HEK293 (cell line): ENCODE measurements around the gene CHMP1A.
"Not testable (repeated sequence)": the region's sequence is repeated elsewhere in the genome, so short reads cannot be mapped to it uniquely, and the experiment has no call there.

Experiments used
- CTCF ChIA-PET: fragments of 350-600 bp; formaldehyde crosslinking; extraction: SDS; loops from one replicate; lab custom pipeline; 2021; ENCODE audit warnings: antibody characterized with exemption; lab: Yijun Ruan, JAX
- POLR2A ChIA-PET: fragments of 300-600 bp; formaldehyde crosslinking; extraction: SDS; loops from one replicate; lab custom pipeline; 2020; ENCODE audit warnings: antibody characterized with exemption, inconsistent platforms; lab: Yijun Ruan, JAX
- H3K27ac ChIP-seq: fragments of 200-500 bp; sonication (Bioruptor generic); 2 replicates; pipeline ENCODE4 v1.5.1; 2014; ENCODE audit warnings: low read depth, low read length, control low read depth, inconsistent platforms; ENCODE audit errors: extremely low read depth
- H3K36me3 ChIP-seq, 2 experiments: fragments of 200-500 bp in 1 of 2; sonication (Bioruptor generic) in 1 of 2; 1 replicate in 1 of 2; 2 replicates in 1 of 2; pipeline ENCODE4 v1.5.1; 2014 to 2017; ENCODE audit warnings: inconsistent platforms in 2 of 2, low read length in 2 of 2; ENCODE audit not compliant: control insufficient read depth in 2 of 2, insufficient read depth in 1 of 2
- H3K4me1 ChIP-seq: fragments of 200-500 bp; sonication (Bioruptor generic); 2 replicates; pipeline ENCODE4 v1.5.1; 2014; ENCODE audit warnings: mild to moderate bottlenecking, low read length, inconsistent platforms; ENCODE audit not compliant: control insufficient read depth, insufficient read depth
- H3K4me3 ChIP-seq: 2 replicates; pipeline ENCODE4 v1.5.1; 2011; ENCODE audit warnings: low read depth, mild to moderate bottlenecking, control low read depth, low read length, moderate library complexity
- H3K9me3 ChIP-seq: fragments of 200-500 bp; sonication (Bioruptor generic); 2 replicates; pipeline ENCODE4 v1.5.1; 2014; ENCODE audit warnings: low read depth, low read length, inconsistent platforms; ENCODE audit not compliant: control insufficient read depth, insufficient read depth
- BCL11A ChIP-seq: fragments of 450-650 bp; formaldehyde crosslinking; IDR thresholded peaks from 2 replicates; pipeline ENCODE4 v1.5.1; 2016; ENCODE audit warnings: low read depth, missing biosample characterization, missing genetic modification characterization
- CTCF ChIP-seq: fragments of 450-650 bp; formaldehyde crosslinking; IDR thresholded peaks from 2 replicates; pipeline ENCODE4 v1.5.1; 2016; ENCODE audit warnings: missing biosample characterization, missing genetic modification characterization
- EGR2 ChIP-seq: fragments of 450-650 bp; formaldehyde crosslinking; IDR thresholded peaks from 2 replicates; pipeline ENCODE4 v1.5.1; 2016; ENCODE audit warnings: low read depth, missing biosample characterization, missing genetic modification characterization
- GLIS1 ChIP-seq: fragments of 450-650 bp; formaldehyde crosslinking; IDR thresholded peaks from 2 replicates; pipeline ENCODE4 v1.5.1; 2016; ENCODE audit warnings: missing biosample characterization, missing genetic modification characterization
- GLIS2 ChIP-seq: fragments of 450-650 bp; formaldehyde crosslinking; IDR thresholded peaks from 2 replicates; pipeline ENCODE4 v1.5.1; 2016; ENCODE audit warnings: missing biosample characterization, missing genetic modification characterization
- KLF1 ChIP-seq: fragments of 450-650 bp; formaldehyde crosslinking; IDR thresholded peaks from 2 replicates; pipeline ENCODE4 v1.5.1; 2016; ENCODE audit warnings: missing biosample characterization, missing genetic modification characterization
- MYNN ChIP-seq: fragments of 450-650 bp; formaldehyde crosslinking; IDR thresholded peaks from 2 replicates; pipeline ENCODE4 v1.5.1; 2016; ENCODE audit warnings: missing biosample characterization, missing genetic modification characterization, borderline replicate concordance
- PBX3 ChIP-seq: sonication (generic); formaldehyde crosslinking; IDR thresholded peaks from 2 replicates; pipeline ENCODE4 v1.8.1; 2022; ENCODE audit warnings: mild to moderate bottlenecking, moderate library complexity, missing genetic modification reagents
- REPIN1 ChIP-seq: fragments of 450-650 bp; formaldehyde crosslinking; IDR thresholded peaks from 2 replicates; pipeline ENCODE4 v1.5.1; 2017; ENCODE audit warnings: missing biosample characterization, missing genetic modification characterization, low read depth
- ZIC2 ChIP-seq: fragments of 450-650 bp; formaldehyde crosslinking; IDR thresholded peaks from 2 replicates; pipeline ENCODE4 v1.5.1; 2016; ENCODE audit warnings: missing biosample characterization, missing genetic modification characterization
- ZNF138 ChIP-seq: fragments of 450-650 bp; formaldehyde crosslinking; IDR thresholded peaks from 2 replicates; pipeline ENCODE4 v1.5.1; 2016; ENCODE audit warnings: missing biosample characterization, missing genetic modification characterization, borderline replicate concordance
- ZNF280D ChIP-seq: fragments of 450-650 bp; formaldehyde crosslinking; IDR thresholded peaks from 2 replicates; pipeline ENCODE4 v1.5.1; 2016; ENCODE audit warnings: missing biosample characterization, missing genetic modification characterization
- ZNF510 ChIP-seq: fragments of 450-650 bp; formaldehyde crosslinking; IDR thresholded peaks from 2 replicates; pipeline ENCODE4 v1.5.1; 2018; ENCODE audit warnings: mild to moderate bottlenecking, missing genetic modification characterization, missing biosample characterization; ENCODE audit not compliant: insufficient replicate concordance
- ZNF560 ChIP-seq: fragments of 450-650 bp; formaldehyde crosslinking; IDR thresholded peaks from 2 replicates; pipeline ENCODE4 v1.5.1; 2017; ENCODE audit warnings: missing biosample characterization, missing genetic modification characterization, borderline replicate concordance
- ZNF629 ChIP-seq: fragments of 450-650 bp; formaldehyde crosslinking; IDR thresholded peaks from 2 replicates; pipeline ENCODE4 v1.5.1; 2017; ENCODE audit warnings: missing biosample characterization, missing genetic modification characterization
- ZNF777 ChIP-seq: fragments of 450-650 bp; formaldehyde crosslinking; IDR thresholded peaks from 2 replicates; pipeline ENCODE4 v1.5.1; 2017; ENCODE audit warnings: missing biosample characterization, missing genetic modification characterization, borderline replicate concordance
- ZNF830 ChIP-seq: fragments of 450-650 bp; IDR thresholded peaks from 2 replicates; pipeline ENCODE4 v1.5.0; 2018; ENCODE audit warnings: missing biosample characterization, missing genetic modification characterization, low read depth, mild to moderate bottlenecking, moderate library complexity
- TF ChIP-seq, protein P1 (sequence below): fragments of 450-650 bp; formaldehyde crosslinking; IDR thresholded peaks from 2 replicates; pipeline ENCODE4 v1.5.1; 2016; ENCODE audit warnings: missing biosample characterization, missing genetic modification characterization

The CHMP1A gene

GRCh38 chr16:89700100-89700648, 42.7 kb upstream of the CHMP1A start (continued):
- TF ChIP-seq ZNF510: no peak
- TF ChIP-seq EGR2: peak; percentile 91
- TF ChIP-seq REPIN1 (tag by site-specific recombination): no peak
- no peak for TF ChIP-seq PBX3 (CRISPR knock-in tag)
- TF ChIP-seq KLF1: peak; percentile 86
- TF ChIP-seq ZNF777 (tag by site-specific recombination): no peak
- TF ChIP-seq ZNF280D: no peak
- TF ChIP-seq ZNF629 (tag by site-specific recombination): peak; percentile 99

GRCh38 chr16:89699629-89700099, 42.2 kb upstream of the CHMP1A start:
- ChIA-PET CTCF (interaction anchor here (0.6 to 2.2 kb wide), 9 partner anchors 10 to 321 kb away, joined by 3 to 12 read pairs (median 3); partner anchors contain the start of gene VPS9D1), POLR2A (interaction anchor here (0.7 to 2.5 kb wide), 12 partner anchors 9 to 222 kb away, joined by 3 to 17 read pairs (median 4); partner anchors contain the start of genes CDK10, SPG7, TCF25 and VPS9D1)
- H3K36me3 ChIP-seq: peaks cover 0 to 40% of the 10 kb centered on the region in 2 experiments; a peak in 2 of 3 replicates
- H3K4me3 ChIP-seq, H3K4me1 ChIP-seq, H3K27ac ChIP-seq, H3K9me3 ChIP-seq: not testable (repeated sequence)
- TF ChIP-seq ZNF138 (tag by site-specific recombination): 0 out of 2 replicates have a peak, but pooled peaks have one; percentile 6
- TF ChIP-seq, all 188 proteins: peak for 1; not testable (repeated sequence) for 187

- ChIA-PET CTCF (interaction anchor here (0.8 to 2.2 kb wide), 5 partner anchors 9 to 212 kb away, joined by 3 to 12 read pairs (median 4); no protein-coding TSS in a partner anchor), POLR2A (interaction anchor here (1.0 to 2.1 kb wide), 2 partner anchors 12 to 175 kb away, joined by 5 to 12 read pairs; partner anchors contain the start of genes CDK10 and TCF25)
Measured at GRCh38 chr16:89698717-89699116, 41.2 kb upstream of the CHMP1A start.

DNA sequence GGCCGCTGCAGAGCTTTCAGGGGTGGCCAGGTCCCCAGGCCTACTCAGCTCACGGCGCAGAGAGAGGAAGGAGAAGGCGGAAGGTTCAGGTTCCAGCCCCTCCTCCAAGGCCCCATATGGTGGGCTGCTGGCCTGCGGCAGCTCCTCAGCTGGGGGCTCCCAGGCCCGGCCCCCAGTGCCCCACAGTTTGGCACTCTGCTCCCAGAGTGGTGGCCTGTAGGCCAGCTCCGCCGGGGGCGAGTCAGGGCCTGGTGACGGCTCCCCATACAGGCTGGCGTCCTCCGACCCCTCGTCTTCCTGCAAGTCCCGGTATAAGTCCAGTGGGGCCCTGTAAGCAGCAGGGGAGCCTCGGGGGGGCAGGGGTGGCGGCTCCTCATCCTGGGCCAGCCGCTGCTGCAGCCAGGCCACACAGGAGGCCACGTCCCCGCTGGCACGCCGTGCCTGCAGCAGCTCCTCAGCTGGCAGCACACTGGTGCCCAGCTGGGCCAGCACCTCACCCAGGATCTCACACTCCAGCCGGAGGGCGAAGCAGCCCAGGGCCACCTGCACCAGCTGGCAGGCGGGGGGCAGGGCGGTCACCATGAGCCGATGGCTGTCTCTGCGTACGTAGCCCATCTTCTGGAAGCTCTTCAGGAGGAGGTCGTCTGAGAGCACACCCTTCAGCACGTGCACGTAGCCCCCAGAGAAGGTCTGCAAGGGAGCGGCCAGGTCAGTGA, 40.3 kb upstream of the CHMP1A start:
- ChIA-PET POLR2A (interaction anchor here (1.1 kb wide), 1 partner anchor 11 kb away, joined by 5 read pairs; no protein-coding TSS in a partner anchor), CTCF (interaction anchor here (0.9 to 1.5 kb wide), 2 partner anchors 28 to 213 kb away, joined by 3 to 5 read pairs; no protein-coding TSS in a partner anchor)
- Histone ChIP-seq H3K4me1 (peaks cover 8% of the 10 kb centered on the region), H3K27ac (no peak overlapping the region), H3K4me3 (no peak overlapping the region), H3K36me3 (peaks cover 0 to 55% of the 10 kb centered on the region in 2 experiments; a peak in 2 of 3 replicates), H3K9me3 (no peaks in the 10 kb centered on the region)
- peak; percentile 24; the same call in 1 of the 2 replicates for TF ChIP-seq GLIS1 (tag by site-specific recombination)
- TF ChIP-seq CTCF (tag by site-specific recombination): no peak
- TF ChIP-seq BCL11A (tag by site-specific recombination): no peak
- no peak for TF ChIP-seq ZNF830 (tag by site-specific recombination)
- TF ChIP-seq ZNF560 (tag by site-specific recombination): no peak
- no peak for TF ChIP-seq MYNN
- TF ChIP-seq ZIC2: peak; percentile 18; the same call in 1 of the 2 replicates
- peak; percentile 63 for TF ChIP-seq GLIS2 (tag by site-specific recombination)
- TF ChIP-seq, protein P1, sequence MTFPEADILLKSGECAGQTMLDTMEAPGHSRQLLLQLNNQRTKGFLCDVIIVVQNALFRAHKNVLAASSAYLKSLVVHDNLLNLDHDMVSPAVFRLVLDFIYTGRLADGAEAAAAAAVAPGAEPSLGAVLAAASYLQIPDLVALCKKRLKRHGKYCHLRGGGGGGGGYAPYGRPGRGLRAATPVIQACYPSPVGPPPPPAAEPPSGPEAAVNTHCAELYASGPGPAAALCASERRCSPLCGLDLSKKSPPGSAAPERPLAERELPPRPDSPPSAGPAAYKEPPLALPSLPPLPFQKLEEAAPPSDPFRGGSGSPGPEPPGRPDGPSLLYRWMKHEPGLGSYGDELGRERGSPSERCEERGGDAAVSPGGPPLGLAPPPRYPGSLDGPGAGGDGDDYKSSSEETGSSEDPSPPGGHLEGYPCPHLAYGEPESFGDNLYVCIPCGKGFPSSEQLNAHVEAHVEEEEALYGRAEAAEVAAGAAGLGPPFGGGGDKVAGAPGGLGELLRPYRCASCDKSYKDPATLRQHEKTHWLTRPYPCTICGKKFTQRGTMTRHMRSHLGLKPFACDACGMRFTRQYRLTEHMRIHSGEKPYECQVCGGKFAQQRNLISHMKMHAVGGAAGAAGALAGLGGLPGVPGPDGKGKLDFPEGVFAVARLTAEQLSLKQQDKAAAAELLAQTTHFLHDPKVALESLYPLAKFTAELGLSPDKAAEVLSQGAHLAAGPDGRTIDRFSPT (tag by site-specific recombination): peak; percentile 38; the same call in 1 of the 2 replicates

More at GRCh38 chr16:89698717-89699116, 41.2 kb upstream of the CHMP1A start:
- not testable (repeated sequence) for H3K27ac ChIP-seq, H3K9me3 ChIP-seq, H3K4me1 ChIP-seq, H3K4me3 ChIP-seq
- H3K36me3 ChIP-seq: peaks cover 0 to 48% of the 10 kb centered on the region in 2 experiments; a peak in 2 of 3 replicates
